ENCODE results near the gene DHRSX. TPM values are rescaled to one million over a fixed set of nuclear protein-coding genes. Genes with fewer than 3 reads are reported as not detected.
"Not testable (repeated sequence)": the region's sequence is repeated elsewhere in the genome, so short reads cannot be mapped to it uniquely, and the experiment has no call there.

The DHRSX gene
- total and polyA plus RNA-seq, 11 donors: 14.6 to 36.1 (median 24.1) TPM

- peaks cover 0 to 8% (median 0%) of the 10 kb centered on the region in 12 donors for H3K9me3 ChIP-seq
- ATAC-seq (no peak), DNase-seq (no peak)
- 82 to 87% (median 84%) methylated on average over 8 of the region's 8 CpGs for WGBS, 4 donors
- H3K27me3 ChIP-seq: no peaks in the 10 kb centered on the region
- H3K27ac ChIP-seq: no peak overlapping the region
- no peak for TF ChIP-seq POLR2A (IDR thresholded peaks at IDR 0.05)
- no peak for TF ChIP-seq CTCF (IDR thresholded peaks at IDR 0.05)
- H3K4me3 ChIP-seq: no peak overlapping the region
- peaks cover 0 to 6% (median 0%) of the 10 kb centered on the region in 12 donors for H3K4me1 ChIP-seq
- peaks cover 0 to 35% (median 15%) of the 10 kb centered on the region in 9 donors for H3K36me3 ChIP-seq
- intact Hi-C loops (cut with DNase I): no loop called here
Observed at GRCh38 chrX:2423282-2423681, 77.5 kb downstream of the DHRSX start.

- H3K27me3 ChIP-seq; H3K4me3 ChIP-seq; H3K4me1 ChIP-seq; intact Hi-C loops (cut with DNase I); H3K9me3 ChIP-seq; DNase-seq; H3K27ac ChIP-seq; ATAC-seq: not testable (repeated sequence)
- WGBS, 4 donors: 93 to 98% (median 96%) methylated on average over 3 to 7 of the region's 7 CpGs
- H3K36me3 ChIP-seq: peaks cover 0 to 28% (median 14%) of the 10 kb centered on the region in 9 donors
Observed at GRCh38 chrX:2419418-2419817, 81.4 kb downstream of the DHRSX start.

- H3K27me3 ChIP-seq: no peaks in the 10 kb centered on the region
- TF ChIP-seq CTCF (IDR thresholded peaks at IDR 0.05): no peak
- no peak for TF ChIP-seq POLR2A (IDR thresholded peaks at IDR 0.05)
- H3K4me1 ChIP-seq: no peaks in the 10 kb centered on the region
- ATAC-seq: no peak
- no peak overlapping the region for H3K4me3 ChIP-seq
- no peak for DNase-seq
- intact Hi-C loops (cut with DNase I): no loop called here
- peaks cover 0 to 21% (median 10%) of the 10 kb centered on the region in 9 donors for H3K36me3 ChIP-seq
- H3K27ac ChIP-seq: no peak overlapping the region
- no peaks in the 10 kb centered on the region for H3K9me3 ChIP-seq
- 88 to 97% (median 90%) methylated on average over 2 of the region's 2 CpGs for WGBS, 4 donors
Observed at GRCh38 chrX:2418000-2418399, 82.8 kb downstream of the DHRSX start.

- intact Hi-C loops (cut with DNase I): no loop called here
Observed at GRCh38 chrX:2416851-2417604, 83.7 kb downstream of the DHRSX start.

More at GRCh38 chrX:2416851-2417604, 83.7 kb downstream of the DHRSX start:
- no peaks in the 10 kb centered on the region for H3K27me3 ChIP-seq
- DNase-seq (no peak), ATAC-seq (no peak)
- H3K36me3 ChIP-seq: peaks cover 0 to 12% (median 7%) of the 10 kb centered on the region in 9 donors
- H3K4me3 ChIP-seq: no peak overlapping the region
- no peak overlapping the region for H3K27ac ChIP-seq
- TF ChIP-seq POLR2A (IDR thresholded peaks at IDR 0.05): no peak
- no peak for TF ChIP-seq CTCF (IDR thresholded peaks at IDR 0.05)
- H3K4me1 ChIP-seq: no peaks in the 10 kb centered on the region
- no peaks in the 10 kb centered on the region for H3K9me3 ChIP-seq
- WGBS, 4 donors: 95 to 100% (median 96%) methylated on average over 1 of the region's 1 CpG

Measured in heart left ventricle (tissue), 16 donors.